B cell (primary cell): Measurements from ENCODE around the gene FUCA1. TPM values are rescaled to one million over a fixed set of nuclear protein-coding genes. Genes with fewer than 3 reads are reported as not detected.
"Not testable (repeated sequence)": the region's sequence is repeated elsewhere in the genome, so short reads cannot be mapped to it uniquely, and the experiment has no call there.

Experiments
- ATAC-seq: fragments of 200-7000 bp; cut with Tn5 transposase; one replicate; pipeline ENCODE4 v1.10.0; 2021; ENCODE audit warnings: low read depth, mild to moderate bottlenecking, moderate number of reproducible peaks, moderate library complexity
- CTCF ChIA-PET: fragments of 350-600 bp; sonication (Branson Sonifier 250); formaldehyde crosslinking; loops from one replicate; lab custom pipeline; 2021; ENCODE audit warnings: antibody characterized with exemption, inconsistent platforms; lab: Charles Lee
- POLR2A ChIA-PET: fragments of 350-600 bp; sonication (Branson Sonifier 250); formaldehyde crosslinking; loops from one replicate; lab custom pipeline; 2021; ENCODE audit warnings: antibody characterized with exemption; lab: Charles Lee
- DNase-seq: peaks from one replicate; pipeline ENCODE4 v3.0.0; 2013
- H2AFZ ChIP-seq: 2 replicates; pipeline ENCODE4 v1.6.1; 2012; ENCODE audit warnings: mild to moderate bottlenecking, low read depth, low read length; ENCODE audit not compliant: insufficient read depth, poor library complexity, severe bottlenecking
- H3K27ac ChIP-seq, 2 donors: 1 replicate in 1 of 2; 2 replicates in 1 of 2; pipeline ENCODE4 v1.5.1; 2012 to 2013; ENCODE audit warnings: low read length in 2 of 2, mild to moderate bottlenecking in 2 of 2, moderate library complexity in 1 of 2
- H3K27me3 ChIP-seq, 4 experiments: fragments of 200-600 bp in 1 of 4; sonication (generic) in 1 of 4; replicated peaks in 1 of 4; 1 replicate in 2 of 4; 2 replicates in 2 of 4; pipeline versions ENCODE4 v1.6.1 to v1.7.0; 2013 to 2016; ENCODE audit warnings: low read length in 3 of 4, mild to moderate bottlenecking in 2 of 4, mixed read lengths in 1 of 4, moderate library complexity in 1 of 4; ENCODE audit not compliant: insufficient read depth in 4 of 4, control insufficient read depth in 3 of 4; ENCODE audit errors: control extremely low read depth in 1 of 4
- H3K36me3 ChIP-seq, 2 experiments: replicated peaks in 1 of 2; 1 replicate in 1 of 2; 2 replicates in 1 of 2; pipeline versions ENCODE4 v1.6.1 to v1.7.1; 2013; ENCODE audit warnings: low read length in 1 of 2; ENCODE audit not compliant: insufficient read depth in 2 of 2, control insufficient read depth in 1 of 2; ENCODE audit errors: control extremely low read depth in 1 of 2, extremely low read depth in 1 of 2
- H3K4me1 ChIP-seq, 2 donors: fragments of 200-600 bp in 1 of 2; sonication (generic) in 1 of 2; 1 replicate in 1 of 2; 2 replicates in 1 of 2; pipeline versions ENCODE4 v1.5.1 to v1.6.1; 2013 to 2017; ENCODE audit warnings: low read length in 2 of 2; ENCODE audit not compliant: control insufficient read depth in 2 of 2, insufficient read depth in 2 of 2
- H3K4me2 ChIP-seq: replicated peaks from 2 replicates; pipeline ENCODE3; 2012; ENCODE audit warnings: mild to moderate bottlenecking, low read depth, low read length; ENCODE audit not compliant: poor library complexity, severe bottlenecking
- H3K4me3 ChIP-seq, 5 experiments: fragments of 200-600 bp in 1 of 5; sonication (generic) in 1 of 5; 1 replicate in 3 of 5; 2 replicates in 2 of 5; pipeline versions ENCODE4 v1.5.1 to v1.7.0; 2011 to 2016; ENCODE audit warnings: low read length in 4 of 5, mild to moderate bottlenecking in 4 of 5, low read depth in 2 of 5, control low read depth in 1 of 5, moderate library complexity in 1 of 5; ENCODE audit not compliant: insufficient read depth in 1 of 5; ENCODE audit errors: control extremely low read depth in 1 of 5, extremely low read depth in 1 of 5
- H3K79me2 ChIP-seq: fragments of 200-600 bp; sonication (generic); one replicate; pipeline ENCODE4 v1.6.0; 2016; ENCODE audit warnings: low read length; ENCODE audit not compliant: control insufficient read depth, insufficient read depth
- H3K9ac ChIP-seq: fragments of 200-600 bp; sonication (generic); 2 replicates; pipeline ENCODE4 v1.6.1; 2017; ENCODE audit warnings: mild to moderate bottlenecking, low read length, moderate library complexity
- H3K9me3 ChIP-seq, 3 donors: one replicate each; pipeline versions ENCODE4 v1.6.1 to v1.7.1; 2013; ENCODE audit warnings: low read length in 2 of 3; ENCODE audit not compliant: control insufficient read depth in 2 of 3, insufficient read depth in 1 of 3; ENCODE audit errors: control extremely low read depth in 1 of 3
- H4K20me1 ChIP-seq: 2 replicates; pipeline ENCODE4 v1.6.0; 2012; ENCODE audit warnings: mild to moderate bottlenecking, low read length; ENCODE audit not compliant: insufficient read depth, control insufficient read depth, poor library complexity, severe bottlenecking
- H3K27ac Mint-ChIP-seq: one replicate; pipeline ENCODE4 v1.8.0; 2021; ENCODE audit warnings: mixed read lengths
- H3K27me3 Mint-ChIP-seq: one replicate; pipeline ENCODE4 v1.8.0; 2021; ENCODE audit warnings: mixed read lengths
- H3K4me1 Mint-ChIP-seq: one replicate; pipeline ENCODE4 v1.8.0; 2021; ENCODE audit warnings: mixed read lengths
- H3K4me3 Mint-ChIP-seq: one replicate; pipeline ENCODE4 v1.8.0; 2021; ENCODE audit warnings: mixed read lengths
- H3K9me3 Mint-ChIP-seq: one replicate; pipeline ENCODE4 v1.8.0; 2022; ENCODE audit warnings: mixed read lengths; ENCODE audit not compliant: insufficient read depth
- EZH2 ChIP-seq: IDR thresholded peaks from 2 replicates; pipeline ENCODE4 v1.6.1; 2012; ENCODE audit warnings: borderline replicate concordance, low read depth, mild to moderate bottlenecking, moderate library complexity, low read length; ENCODE audit not compliant: insufficient read depth, poor library complexity, severe bottlenecking
- WGBS: methylation state at CpG from one replicate; pipeline ENCODE4 v1.1.5; 2013; ENCODE audit warnings: missing lambda C conversion rate; ENCODE audit not compliant: insufficient coverage; 5-methylcytosine and 5-hydroxymethylcytosine counted together
- intact Hi-C: fragments of 100-400 bp; cut with micrococcal nuclease; formaldehyde crosslinking; loops from one replicate; pipeline ENCODE4 v1.10.0; 2022
- polyA plus RNA-seq: library from polyadenylated mRNA; depleted of rRNA; stranded (reverse); fragments of >200 nt; gene quantifications from 2 replicates; pipeline ENCODE4 v1.2.3, GENCODE V29; 2012
- total RNA-seq, 2 donors: library from RNA; stranded (reverse); fragments of 120-200 nt in 1 of 2; gene quantifications; 1 replicate in 1 of 2; 2 replicates in 1 of 2; pipeline versions ENCODE4 v1.2.3 to v1.2.4, GENCODE V29; 2013 to 2022
- TF ChIP-seq, protein P1 (sequence below): fragments of 200-600 bp; IDR thresholded peaks from one replicate; pipeline ENCODE4 v1.8.0; 2022; ENCODE audit warnings: antibody characterized with exemption, mild to moderate bottlenecking

FUCA1 gene
- total and polyA plus RNA-seq, 2 donors (not counting 1 experiment from before 2014, with no cell fraction given): 8.0 to 19.3 TPM

- no peaks in the 10 kb centered on the region for H3K27me3 ChIP-seq
- no peak for ATAC-seq
- H3K4me3 ChIP-seq: no peak overlapping the region
- Mint-ChIP-seq H3K9me3 (no peaks in the 10 kb centered on the region), H3K27me3 (no peaks in the 10 kb centered on the region), H3K27ac (no peak overlapping the region), H3K4me1 (no peaks in the 10 kb centered on the region), H3K4me3 (no peak overlapping the region)
- no peak overlapping the region for H3K4me2 ChIP-seq
- H3K79me2 ChIP-seq: no peaks in the 10 kb centered on the region
- H2AFZ ChIP-seq: no peak overlapping the region
- H4K20me1 ChIP-seq: no peaks in the 10 kb centered on the region
- H3K9me3 ChIP-seq: peaks cover 0 to 4% (median 0%) of the 10 kb centered on the region in 3 donors
- TF ChIP-seq EZH2: no peak
- TF ChIP-seq, protein P1, sequence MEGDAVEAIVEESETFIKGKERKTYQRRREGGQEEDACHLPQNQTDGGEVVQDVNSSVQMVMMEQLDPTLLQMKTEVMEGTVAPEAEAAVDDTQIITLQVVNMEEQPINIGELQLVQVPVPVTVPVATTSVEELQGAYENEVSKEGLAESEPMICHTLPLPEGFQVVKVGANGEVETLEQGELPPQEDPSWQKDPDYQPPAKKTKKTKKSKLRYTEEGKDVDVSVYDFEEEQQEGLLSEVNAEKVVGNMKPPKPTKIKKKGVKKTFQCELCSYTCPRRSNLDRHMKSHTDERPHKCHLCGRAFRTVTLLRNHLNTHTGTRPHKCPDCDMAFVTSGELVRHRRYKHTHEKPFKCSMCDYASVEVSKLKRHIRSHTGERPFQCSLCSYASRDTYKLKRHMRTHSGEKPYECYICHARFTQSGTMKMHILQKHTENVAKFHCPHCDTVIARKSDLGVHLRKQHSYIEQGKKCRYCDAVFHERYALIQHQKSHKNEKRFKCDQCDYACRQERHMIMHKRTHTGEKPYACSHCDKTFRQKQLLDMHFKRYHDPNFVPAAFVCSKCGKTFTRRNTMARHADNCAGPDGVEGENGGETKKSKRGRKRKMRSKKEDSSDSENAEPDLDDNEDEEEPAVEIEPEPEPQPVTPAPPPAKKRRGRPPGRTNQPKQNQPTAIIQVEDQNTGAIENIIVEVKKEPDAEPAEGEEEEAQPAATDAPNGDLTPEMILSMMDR: no peak
- no peaks in the 10 kb centered on the region for H3K4me1 ChIP-seq
- no peak overlapping the region for H3K9ac ChIP-seq
- CTCF ChIA-PET: interaction anchor here (0.7 kb wide), 1 partner anchor 32 kb away, joined by 3 read pairs; no protein-coding TSS in a partner anchor
- intact Hi-C loops: no loop called here
- POLR2A ChIA-PET: interaction anchor here (0.7 kb wide), 1 partner anchor 297 kb away, joined by 3 read pairs; no protein-coding TSS in a partner anchor
- H3K27ac ChIP-seq: no peak overlapping the region
- no peak for DNase-seq
- 96% methylated on average over 9 of the region's 12 CpGs for WGBS
- H3K36me3 ChIP-seq: peaks cover 2 to 26% of the 10 kb centered on the region in 2 experiments
Measured at GRCh38 chr1:23848673-23849616, 19.1 kb downstream of the FUCA1 start.

DNA sequence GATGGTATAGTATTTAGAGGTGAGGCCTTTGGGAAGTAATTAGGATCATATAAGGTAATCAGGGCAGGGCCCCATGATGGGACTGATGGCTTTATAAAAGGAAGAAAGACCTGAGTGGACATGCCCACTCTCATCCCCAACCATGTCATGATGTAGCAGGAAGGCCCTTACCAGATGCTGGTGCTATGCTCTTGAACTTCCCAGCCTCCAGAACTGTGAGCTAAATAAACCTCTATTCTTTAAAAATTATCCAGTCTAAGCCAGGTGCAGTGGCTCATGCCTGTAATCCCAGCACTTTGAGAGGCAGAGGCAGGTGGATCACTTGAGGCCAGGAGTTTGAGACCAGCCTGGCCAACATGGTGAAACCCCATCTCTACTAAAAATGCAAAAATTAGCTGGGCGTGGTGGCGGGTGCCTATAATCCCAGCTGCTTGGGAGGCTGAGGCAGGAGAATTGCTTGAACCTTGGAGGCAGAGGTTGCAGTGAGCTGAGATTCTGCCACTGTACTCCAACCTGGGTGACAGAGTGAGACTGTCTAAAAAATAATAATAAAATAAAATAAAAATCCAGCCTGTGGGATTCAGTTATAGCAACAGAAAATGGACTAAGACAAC is 20.5 kb downstream of the FUCA1 start:
- H3K27me3 ChIP-seq, H3K4me2 ChIP-seq, H4K20me1 ChIP-seq, H3K9me3 ChIP-seq, ATAC-seq, H3K4me1 Mint-ChIP-seq, H3K9ac ChIP-seq, H3K27ac ChIP-seq, H3K4me1 ChIP-seq, H3K4me3 Mint-ChIP-seq, DNase-seq, H3K79me2 ChIP-seq, H3K9me3 Mint-ChIP-seq, H3K27me3 Mint-ChIP-seq, CTCF ChIA-PET, H3K27ac Mint-ChIP-seq, intact Hi-C loops, H2AFZ ChIP-seq, H3K4me3 ChIP-seq, POLR2A ChIA-PET: not testable (repeated sequence)
- H3K36me3 ChIP-seq: peaks cover 2 to 26% of the 10 kb centered on the region in 2 experiments
- WGBS: no CpG with 5 or more reads among the region's 2 CpGs
